Karpas-422 (cell line): ENCODE data around the gene SPR. TPM values are rescaled to one million over a fixed set of nuclear protein-coding genes. Genes with fewer than 3 reads are reported as not detected.

Source experiments
- DNase-seq: peaks from one replicate; pipeline ENCODE4 v3.0.0-alpha.2; 2015
- H2AFZ ChIP-seq: fragments of 200-600 bp; sonication (generic); 2 replicates; pipeline ENCODE4 v1.6.1; 2014; ENCODE audit warnings: antibody characterized with exemption, low read length, mixed read lengths
- H3K27ac ChIP-seq: fragments of 200-600 bp; sonication (generic); 2 replicates; pipeline ENCODE4 v1.5.1; 2014; ENCODE audit warnings: mild to moderate bottlenecking, low read length, moderate library complexity
- H3K27me3 ChIP-seq: fragments of 200-600 bp; sonication (generic); 2 replicates; pipeline ENCODE4 v1.6.1; 2014; ENCODE audit warnings: low read length, mixed read lengths
- H3K36me3 ChIP-seq: fragments of 200-600 bp; sonication (generic); 2 replicates; pipeline ENCODE4 v1.6.1; 2014; ENCODE audit warnings: low read length, mixed read lengths; ENCODE audit not compliant: insufficient read depth
- H3K4me1 ChIP-seq: fragments of 200-600 bp; sonication (generic); 2 replicates; pipeline ENCODE4 v1.6.1; 2014; ENCODE audit warnings: mild to moderate bottlenecking, low read length, mixed read lengths
- H3K4me2 ChIP-seq: fragments of 200-600 bp; sonication (generic); 2 replicates; pipeline ENCODE4 v1.6.1; 2014; ENCODE audit warnings: low read length, low read depth, mild to moderate bottlenecking; ENCODE audit not compliant: poor library complexity, severe bottlenecking
- H3K4me3 ChIP-seq: fragments of 200-600 bp; sonication (generic); 2 replicates; pipeline ENCODE4 v1.5.1; 2014; ENCODE audit warnings: mild to moderate bottlenecking, antibody characterized with exemption, low read length, mixed read lengths
- H3K79me2 ChIP-seq: fragments of 200-600 bp; sonication (generic); 2 replicates; pipeline ENCODE4 v1.6.1; 2014; ENCODE audit warnings: mild to moderate bottlenecking, low read length, mixed read lengths
- H3K9ac ChIP-seq: fragments of 200-600 bp; sonication (generic); 2 replicates; pipeline ENCODE4 v1.6.0; 2014; ENCODE audit warnings: low read length
- H3K9me2 ChIP-seq: fragments of 200-600 bp; sonication (generic), shearing (Covaris generic); replicated peaks from 2 replicates; pipeline ENCODE4 v1.6.0; 2014; ENCODE audit warnings: mild to moderate bottlenecking, low read length, moderate library complexity; ENCODE audit not compliant: insufficient read depth
- H3K9me3 ChIP-seq: fragments of 300-700, 200-600 bp; sonication (generic); 2 replicates; pipeline ENCODE4 v1.6.1; 2014; ENCODE audit warnings: low read length, mixed read lengths
- H4K20me1 ChIP-seq: fragments of 200-600 bp; sonication (generic); 2 replicates; pipeline ENCODE4 v1.6.1; 2014; ENCODE audit warnings: mild to moderate bottlenecking, antibody characterized with exemption, low read length, low read depth; ENCODE audit not compliant: insufficient read depth
- total RNA-seq: library from RNA; depleted of rRNA; stranded (reverse); fragments of >200 nt; shearing (Covaris generic); gene quantifications from 2 replicates; pipeline ENCODE4 v1.2.3, GENCODE V29; 2014; ENCODE audit warnings: low replicate concordance

Gene SPR
- total RNA-seq, 1 experiment from 2014 or later, result 1.6 TPM

- Histone ChIP-seq H3K9me2 (no peaks in the 10 kb centered on the region), H3K4me3 (no peak overlapping the region), H3K36me3 (no peaks in the 10 kb centered on the region), H3K27ac (no peak overlapping the region), H3K9me3 (no peaks in the 10 kb centered on the region), H3K9ac (no peak overlapping the region), H3K27me3 (no peaks in the 10 kb centered on the region), H4K20me1 (no peaks in the 10 kb centered on the region), H3K79me2 (no peaks in the 10 kb centered on the region), H3K4me1 (no peaks in the 10 kb centered on the region), H2AFZ (no peak overlapping the region), H3K4me2 (no peak overlapping the region)
- DNase-seq, result no peak
These were observed 34.6 kb downstream of the SPR start for GRCh38 chr2:72921853-72922252.

GRCh38 chr2:72923833-72924352, 36.7 kb downstream of the SPR start:
- H3K4me3 ChIP-seq, result no peak overlapping the region
- no peaks in the 10 kb centered on the region for H3K9me2 ChIP-seq
- no peaks in the 10 kb centered on the region for H3K4me1 ChIP-seq
- no peaks in the 10 kb centered on the region for H3K27me3 ChIP-seq
- H3K4me2 ChIP-seq, result no peak overlapping the region
- no peaks in the 10 kb centered on the region for H3K79me2 ChIP-seq
- H3K9ac ChIP-seq, result no peak overlapping the region
- DNase-seq, result no peak
- H4K20me1 ChIP-seq, result no peaks in the 10 kb centered on the region
- no peak overlapping the region for H3K27ac ChIP-seq
- no peaks in the 10 kb centered on the region for H3K36me3 ChIP-seq
- H3K9me3 ChIP-seq, result no peaks in the 10 kb centered on the region
- H2AFZ ChIP-seq, result no peak overlapping the region

DNA sequence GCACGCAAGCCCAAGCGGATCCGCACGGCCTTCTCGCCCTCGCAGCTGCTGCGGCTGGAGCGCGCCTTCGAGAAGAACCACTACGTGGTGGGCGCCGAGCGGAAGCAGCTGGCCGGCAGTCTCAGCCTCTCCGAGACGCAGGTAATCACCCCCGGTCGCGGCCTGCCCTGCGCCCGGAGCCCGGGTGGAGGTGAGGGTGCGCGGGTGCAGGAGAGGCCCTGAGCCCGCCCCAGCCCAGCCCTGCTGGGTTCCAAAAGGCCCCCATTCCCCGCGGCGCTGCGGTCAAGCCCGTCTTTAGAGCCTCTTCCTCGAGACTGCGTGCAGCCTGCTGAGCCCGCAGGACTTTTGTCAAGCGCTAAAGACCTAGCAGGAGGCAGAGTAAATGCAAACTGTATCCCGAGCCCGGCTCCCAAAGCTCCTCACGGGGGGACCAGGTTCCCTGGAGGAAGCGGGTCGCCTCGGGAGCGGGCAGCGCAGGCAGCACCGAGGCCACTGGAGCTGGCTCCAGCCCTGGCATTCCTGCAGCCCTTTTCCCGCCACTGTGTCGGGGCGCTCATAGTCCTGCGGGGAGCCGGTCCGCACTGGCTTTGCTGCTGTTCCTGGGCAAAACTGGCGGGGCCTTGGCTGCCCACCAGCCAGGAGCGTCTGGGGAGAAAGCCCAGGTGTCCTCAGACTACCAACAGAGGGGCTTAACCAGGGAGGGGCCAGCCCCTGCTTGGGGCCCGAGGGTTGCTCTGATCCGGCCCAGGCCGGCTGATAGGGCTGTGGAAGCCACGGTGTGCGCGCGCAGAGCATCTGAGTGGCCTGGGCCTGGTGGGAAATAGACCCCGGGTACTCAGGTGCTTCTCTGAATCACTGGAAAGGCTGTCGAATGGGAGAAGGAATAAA, 37.4 kb downstream of the SPR start:
- DNase-seq, result no peak
- no peaks in the 10 kb centered on the region for H3K36me3 ChIP-seq

DNA sequence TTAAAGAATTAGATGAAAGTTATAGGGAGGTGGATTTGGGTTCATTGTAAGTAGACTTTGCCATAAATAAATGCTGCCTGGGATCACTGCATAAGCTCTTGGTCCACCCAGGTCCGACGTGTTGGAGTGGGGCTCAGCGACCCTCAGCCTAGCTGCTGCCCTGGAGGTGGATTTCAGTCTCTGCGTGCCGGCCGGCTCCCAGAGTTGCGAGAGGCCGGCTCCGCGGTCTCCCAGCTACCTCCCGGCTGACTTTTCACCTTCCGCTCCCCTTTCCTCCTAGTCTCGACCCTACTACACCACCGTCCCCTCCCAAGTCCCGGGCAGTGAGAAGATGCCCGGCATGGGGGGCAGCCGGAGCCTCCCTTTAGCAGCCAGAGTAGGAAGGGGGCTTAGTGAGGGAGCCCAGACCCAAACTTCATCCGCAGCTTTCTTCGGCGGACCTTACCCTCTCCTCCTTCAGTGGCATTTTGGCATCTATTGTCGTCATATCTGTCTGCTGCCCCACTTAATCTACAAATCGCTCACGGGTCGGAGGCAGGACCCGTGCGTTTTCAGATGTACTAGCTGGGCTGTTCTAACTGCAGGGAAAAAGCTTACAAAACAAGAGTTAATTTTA, 38.2 kb downstream of the SPR start:
- Histone ChIP-seq H3K9ac (no peak overlapping the region), H4K20me1 (no peaks in the 10 kb centered on the region), H3K9me2 (no peaks in the 10 kb centered on the region), H3K4me3 (no peak overlapping the region), H3K79me2 (no peaks in the 10 kb centered on the region), H3K36me3 (no peaks in the 10 kb centered on the region), H3K4me2 (no peak overlapping the region), H3K27me3 (no peaks in the 10 kb centered on the region), H3K27ac (no peak overlapping the region), H2AFZ (no peak overlapping the region), H3K9me3 (no peaks in the 10 kb centered on the region), H3K4me1 (no peaks in the 10 kb centered on the region)
- no peak for DNase-seq

More for the DNA sequence above, 37.4 kb downstream of the SPR start:
- Histone ChIP-seq H3K79me2 (no peaks in the 10 kb centered on the region), H4K20me1 (no peaks in the 10 kb centered on the region), H3K4me1 (no peaks in the 10 kb centered on the region), H3K9ac (no peak overlapping the region), H3K4me3 (no peak overlapping the region), H3K27ac (no peak overlapping the region), H3K9me2 (no peaks in the 10 kb centered on the region), H3K4me2 (no peak overlapping the region), H3K27me3 (no peaks in the 10 kb centered on the region), H2AFZ (no peak overlapping the region), H3K9me3 (no peaks in the 10 kb centered on the region)

- Histone ChIP-seq H3K9me3 (no peaks in the 10 kb centered on the region), H3K36me3 (no peaks in the 10 kb centered on the region), H3K27ac (no peak overlapping the region), H3K4me3 (no peak overlapping the region), H3K9me2 (no peaks in the 10 kb centered on the region), H3K27me3 (no peaks in the 10 kb centered on the region), H3K79me2 (no peaks in the 10 kb centered on the region), H3K4me2 (no peak overlapping the region), H3K4me1 (no peaks in the 10 kb centered on the region), H4K20me1 (no peaks in the 10 kb centered on the region), H2AFZ (no peak overlapping the region), H3K9ac (no peak overlapping the region)
- DNase-seq, result no peak
These were observed 39.2 kb downstream of the SPR start for GRCh38 chr2:72926368-72926767.

DNA sequence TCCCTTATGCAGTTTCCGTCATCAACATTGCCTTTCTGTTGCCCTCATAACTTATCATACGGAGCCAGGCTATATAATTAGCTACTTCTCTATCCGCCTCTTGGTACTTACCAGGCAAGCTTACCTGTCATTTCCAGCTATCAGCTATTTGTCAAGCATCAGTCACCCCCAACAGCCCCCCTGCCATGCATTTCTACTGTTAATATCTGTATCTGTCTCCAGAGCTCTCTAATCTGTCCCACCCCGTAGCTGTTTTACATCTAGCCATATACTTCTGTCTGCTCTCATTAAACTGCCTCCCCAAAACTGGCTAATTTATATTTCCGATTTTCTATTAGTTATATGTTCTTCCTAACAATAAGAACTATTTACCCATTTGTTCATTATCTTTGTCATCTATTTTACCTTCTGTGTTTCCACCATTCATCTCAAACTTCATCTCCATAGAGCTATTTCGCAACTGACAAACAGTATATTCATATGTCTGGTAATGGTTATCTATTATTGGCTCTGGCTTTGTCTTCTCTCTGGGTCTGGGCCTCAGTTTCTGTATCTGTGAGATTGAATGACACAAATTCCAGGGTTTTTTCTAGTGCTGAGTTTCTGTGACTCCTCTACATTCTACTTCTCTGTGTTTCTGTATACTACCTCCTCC, 39.7 kb downstream of the SPR start:
- H3K4me3 ChIP-seq, result no peak overlapping the region

GRCh38 chr2:72927619-72928550, 40.7 kb downstream of the SPR start:
- H3K36me3 ChIP-seq, result no peaks in the 10 kb centered on the region
- H3K79me2 ChIP-seq, result no peaks in the 10 kb centered on the region
- H3K9me3 ChIP-seq, result no peaks in the 10 kb centered on the region
- no peaks in the 10 kb centered on the region for H4K20me1 ChIP-seq
- no peak overlapping the region for H3K4me2 ChIP-seq
- H3K9me2 ChIP-seq, result no peaks in the 10 kb centered on the region
- no peak overlapping the region for H3K9ac ChIP-seq
- no peak overlapping the region for H3K27ac ChIP-seq
- no peak overlapping the region for H2AFZ ChIP-seq
- H3K27me3 ChIP-seq, result no peaks in the 10 kb centered on the region
- no peak for DNase-seq
- H3K4me1 ChIP-seq, result no peaks in the 10 kb centered on the region
- H3K4me3 ChIP-seq, result no peak overlapping the region

More for the DNA sequence above, 39.7 kb downstream of the SPR start:
- no peak overlapping the region for H2AFZ ChIP-seq
- no peak overlapping the region for H3K4me2 ChIP-seq
- no peaks in the 10 kb centered on the region for H4K20me1 ChIP-seq
- H3K4me1 ChIP-seq, result no peaks in the 10 kb centered on the region
- no peaks in the 10 kb centered on the region for H3K9me2 ChIP-seq
- no peaks in the 10 kb centered on the region for H3K79me2 ChIP-seq
- no peaks in the 10 kb centered on the region for H3K36me3 ChIP-seq
- H3K27ac ChIP-seq, result no peak overlapping the region
- H3K27me3 ChIP-seq, result no peaks in the 10 kb centered on the region
- no peaks in the 10 kb centered on the region for H3K9me3 ChIP-seq
- no peak for DNase-seq
- H3K9ac ChIP-seq, result no peak overlapping the region
